Measurements from ENCODE around the gene WDFY4. TPM values are rescaled to one million over a fixed set of nuclear protein-coding genes. Genes with fewer than 3 reads are reported as not detected.

WDFY4 gene
- total RNA-seq, 1 donor from 2014 or later, result 6.4 TPM

DNA sequence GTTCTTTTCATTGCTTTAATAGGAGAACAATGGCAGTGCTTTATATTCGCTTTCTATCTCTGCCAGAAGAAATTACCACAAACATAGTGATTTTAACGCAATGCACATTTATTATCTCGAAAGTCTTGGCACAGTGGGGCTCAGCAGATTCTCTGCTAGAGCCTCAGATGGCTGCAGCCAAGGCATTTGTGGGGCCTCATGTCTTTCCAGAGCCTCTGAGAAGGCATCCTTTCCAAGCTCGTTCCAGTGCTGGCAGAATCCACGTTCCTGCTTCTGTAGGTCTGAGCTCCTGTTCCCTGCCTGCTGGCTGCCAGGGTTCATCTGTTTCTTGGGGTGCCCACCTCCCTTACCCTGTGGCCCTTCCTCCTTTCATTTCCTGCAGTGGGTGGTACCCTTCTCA lies 194.8 kb downstream of the WDFY4 start:
- intact Hi-C loops (cut with DNase I), result no loop called here
- TF ChIP-seq, protein P1, sequence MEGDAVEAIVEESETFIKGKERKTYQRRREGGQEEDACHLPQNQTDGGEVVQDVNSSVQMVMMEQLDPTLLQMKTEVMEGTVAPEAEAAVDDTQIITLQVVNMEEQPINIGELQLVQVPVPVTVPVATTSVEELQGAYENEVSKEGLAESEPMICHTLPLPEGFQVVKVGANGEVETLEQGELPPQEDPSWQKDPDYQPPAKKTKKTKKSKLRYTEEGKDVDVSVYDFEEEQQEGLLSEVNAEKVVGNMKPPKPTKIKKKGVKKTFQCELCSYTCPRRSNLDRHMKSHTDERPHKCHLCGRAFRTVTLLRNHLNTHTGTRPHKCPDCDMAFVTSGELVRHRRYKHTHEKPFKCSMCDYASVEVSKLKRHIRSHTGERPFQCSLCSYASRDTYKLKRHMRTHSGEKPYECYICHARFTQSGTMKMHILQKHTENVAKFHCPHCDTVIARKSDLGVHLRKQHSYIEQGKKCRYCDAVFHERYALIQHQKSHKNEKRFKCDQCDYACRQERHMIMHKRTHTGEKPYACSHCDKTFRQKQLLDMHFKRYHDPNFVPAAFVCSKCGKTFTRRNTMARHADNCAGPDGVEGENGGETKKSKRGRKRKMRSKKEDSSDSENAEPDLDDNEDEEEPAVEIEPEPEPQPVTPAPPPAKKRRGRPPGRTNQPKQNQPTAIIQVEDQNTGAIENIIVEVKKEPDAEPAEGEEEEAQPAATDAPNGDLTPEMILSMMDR (IDR thresholded peaks at IDR 0.05), result no peak
- TF ChIP-seq POLR2AphosphoS5 (IDR thresholded peaks at IDR 0.05; ENCODE audit: insufficient read depth in 1 of 2, low read depth in 1 of 2) (no peak), POLR2A (IDR thresholded peaks at IDR 0.05) (no peak)
- no peaks in the 10 kb centered on the region for H3K27me3 ChIP-seq
- no peak for DNase-seq (ENCODE audit: extremely low spot score in 2 of 2)
- no peaks in the 10 kb centered on the region for H3K4me1 ChIP-seq
- no peak overlapping the region for H3K4me3 ChIP-seq
- H3K9me3 ChIP-seq, result no peaks in the 10 kb centered on the region
- no peaks in the 10 kb centered on the region for H3K36me3 ChIP-seq
- H3K27ac ChIP-seq, result no peak overlapping the region

DNA sequence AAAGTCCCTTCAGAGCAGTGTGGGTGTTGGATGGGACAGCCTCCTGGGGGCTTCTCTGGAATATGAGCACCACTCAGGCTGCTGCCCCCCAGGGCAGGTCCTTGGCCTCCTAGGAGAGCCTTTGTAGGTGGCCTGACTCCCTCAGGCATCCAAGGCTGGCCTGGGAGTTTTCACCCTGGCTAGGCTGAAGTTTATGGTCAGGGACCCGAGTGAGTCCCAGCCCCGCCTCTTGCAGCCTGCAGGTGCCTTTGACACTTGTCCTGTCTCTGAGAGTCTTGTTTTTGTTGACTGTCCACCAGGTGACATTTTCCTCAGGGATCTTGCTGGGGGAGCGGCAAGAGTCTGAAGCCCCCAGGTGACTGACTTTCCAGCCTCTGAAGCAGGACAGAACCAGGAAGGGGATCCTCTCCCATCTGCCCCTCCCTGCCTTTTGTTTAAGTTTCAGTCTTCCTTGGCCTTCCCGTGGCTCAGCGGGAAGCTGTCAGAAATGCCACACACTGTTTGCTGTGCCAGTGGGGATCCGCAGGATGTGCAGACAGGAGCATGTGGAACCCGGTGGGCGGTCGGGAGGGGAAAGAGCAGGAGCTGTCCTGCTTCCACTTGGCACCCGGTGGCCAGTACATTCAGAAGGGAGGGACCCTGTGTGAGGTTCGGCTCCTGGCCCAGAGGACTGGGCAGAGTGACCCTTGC lies 195.5 kb downstream of the WDFY4 start:
- Histone ChIP-seq H3K4me3 (no peak overlapping the region), H3K27me3 (no peaks in the 10 kb centered on the region), H3K9me3 (no peaks in the 10 kb centered on the region), H3K4me1 (no peaks in the 10 kb centered on the region), H3K36me3 (no peaks in the 10 kb centered on the region), H3K27ac (no peak overlapping the region)
- no peak for DNase-seq (ENCODE audit: extremely low spot score in 2 of 2)
- intact Hi-C loops (cut with DNase I), result no loop called here
- TF ChIP-seq, protein P1 (IDR thresholded peaks at IDR 0.05), result no peak
- no peak for TF ChIP-seq POLR2AphosphoS5 (IDR thresholded peaks at IDR 0.05; ENCODE audit: insufficient read depth in 1 of 2, low read depth in 1 of 2)

DNA sequence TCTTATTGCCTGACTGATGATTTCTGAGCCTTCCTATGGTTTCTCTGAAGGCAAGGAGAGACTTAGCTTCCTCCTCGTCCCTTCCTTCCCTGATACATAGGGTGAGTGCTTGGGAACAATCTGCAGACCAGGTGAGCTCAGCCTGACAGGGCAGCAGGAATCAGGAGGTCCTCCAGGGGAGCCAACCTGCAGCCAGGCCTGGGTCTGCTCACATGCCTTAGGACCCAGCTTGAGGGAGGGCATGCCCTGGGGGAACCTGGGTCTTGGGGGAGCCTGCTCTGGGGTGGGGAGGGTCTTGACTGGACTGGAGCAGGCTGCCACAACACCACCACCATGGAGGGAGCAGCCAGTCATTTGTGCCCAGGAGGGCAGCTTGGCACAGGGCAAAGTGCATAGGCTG lies 197.3 kb downstream of the WDFY4 start:
- H3K36me3 ChIP-seq, result no peaks in the 10 kb centered on the region
- H3K4me3 ChIP-seq, result no peak overlapping the region
- intact Hi-C loops (cut with DNase I), result no loop called here
- no peaks in the 10 kb centered on the region for H3K9me3 ChIP-seq
- DNase-seq (ENCODE audit: extremely low spot score in 2 of 2), result no peak
- H3K27ac ChIP-seq, result no peak overlapping the region
- H3K27me3 ChIP-seq, result no peaks in the 10 kb centered on the region
- no peak for TF ChIP-seq POLR2AphosphoS5 (IDR thresholded peaks at IDR 0.05; ENCODE audit: insufficient read depth in 1 of 2, low read depth in 1 of 2)
- no peak for TF ChIP-seq POLR2A (IDR thresholded peaks at IDR 0.05)
- TF ChIP-seq, protein P1 (IDR thresholded peaks at IDR 0.05), result no peak
- H3K4me1 ChIP-seq, result no peaks in the 10 kb centered on the region

DNA sequence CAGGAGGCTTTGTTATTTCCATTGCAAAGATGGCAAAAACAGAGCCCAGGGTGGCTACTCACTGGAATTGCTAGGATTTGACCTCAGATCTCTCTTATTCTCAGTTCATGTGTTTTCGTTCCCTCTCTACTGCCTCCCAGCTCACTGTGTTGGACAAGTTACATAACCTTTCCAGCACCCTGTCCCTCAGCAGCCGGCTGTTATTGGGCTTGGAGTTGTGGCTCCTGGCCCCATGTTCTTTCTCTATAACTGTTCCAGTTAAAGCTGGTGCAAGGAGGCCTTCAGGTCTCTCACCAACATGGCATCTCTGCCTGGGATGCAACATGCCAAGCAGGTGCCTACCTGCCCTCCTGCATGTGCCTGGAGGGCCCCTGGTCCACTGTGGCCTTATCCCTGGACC lies 198.2 kb downstream of the WDFY4 start:
- H3K9me3 ChIP-seq, result no peaks in the 10 kb centered on the region
- peak in 1 of 2 donors; percentile 56 for DNase-seq (ENCODE audit: extremely low spot score in 2 of 2)
- no peaks in the 10 kb centered on the region for H3K4me1 ChIP-seq
- no peaks in the 10 kb centered on the region for H3K27me3 ChIP-seq
- TF ChIP-seq POLR2AphosphoS5 (IDR thresholded peaks at IDR 0.05; ENCODE audit: insufficient read depth in 1 of 2, low read depth in 1 of 2) (no peak), POLR2A (IDR thresholded peaks at IDR 0.05) (no peak)
- TF ChIP-seq, protein P1 (IDR thresholded peaks at IDR 0.05), result no peak
- intact Hi-C loops (cut with DNase I), result no loop called here
- H3K27ac ChIP-seq, result no peak overlapping the region
- no peak overlapping the region for H3K4me3 ChIP-seq
- no peaks in the 10 kb centered on the region for H3K36me3 ChIP-seq

DNA sequence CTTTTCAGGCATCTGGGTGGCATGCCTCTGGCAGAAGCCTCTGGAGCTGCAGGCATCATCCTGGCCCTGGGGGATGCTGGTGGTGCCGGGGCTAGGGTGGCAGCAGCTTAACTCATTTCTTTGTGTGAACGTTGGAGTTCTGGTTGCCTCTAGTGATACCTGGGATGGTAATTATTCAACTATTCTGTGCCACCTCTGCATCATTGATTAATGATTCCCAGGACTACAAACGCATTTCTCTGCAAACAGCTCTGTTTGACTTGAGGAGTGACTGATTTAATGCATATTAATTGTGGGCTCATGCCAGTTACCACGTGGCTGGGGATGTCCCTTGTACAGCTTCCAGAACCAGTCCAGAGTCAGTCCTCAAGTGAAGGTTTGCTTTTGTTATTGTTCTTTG lies 199.0 kb downstream of the WDFY4 start:
- Histone ChIP-seq H3K4me1 (no peaks in the 10 kb centered on the region), H3K9me3 (no peaks in the 10 kb centered on the region), H3K27me3 (no peaks in the 10 kb centered on the region), H3K27ac (no peak overlapping the region), H3K4me3 (no peak overlapping the region), H3K36me3 (no peaks in the 10 kb centered on the region)
- peak in 1 of 2 donors; percentile 22 for DNase-seq (ENCODE audit: extremely low spot score in 2 of 2)
- TF ChIP-seq, protein P1 (IDR thresholded peaks at IDR 0.05), result no peak
- TF ChIP-seq POLR2AphosphoS5 (IDR thresholded peaks at IDR 0.05; ENCODE audit: insufficient read depth in 1 of 2, low read depth in 1 of 2) (no peak), POLR2A (IDR thresholded peaks at IDR 0.05) (no peak)
- intact Hi-C loops (cut with DNase I), result no loop called here
